CD4-positive, alpha-beta T cell (primary cell): ENCODE measurements around the gene SIRT6. TPM values are rescaled to one million over a fixed set of nuclear protein-coding genes. Genes with fewer than 3 reads are reported as not detected.
"Not testable (repeated sequence)": the region's sequence is repeated elsewhere in the genome, so short reads cannot be mapped to it uniquely, and the experiment has no call there.

Source experiments
- ATAC-seq: fragments of 200-7000 bp; cut with Tn5 transposase; one replicate; pipeline ENCODE4 v1.10.0; 2022; ENCODE audit warnings: mild to moderate bottlenecking; ENCODE audit not compliant: poor library complexity
- CTCF ChIA-PET: fragments of 350-600 bp; sonication (Branson Sonifier 250); formaldehyde crosslinking; loops from one replicate; lab custom pipeline; 2021; ENCODE audit warnings: antibody characterized with exemption, inconsistent platforms; lab: Charles Lee
- POLR2A ChIA-PET: fragments of 350-600 bp; sonication (Branson Sonifier 250); formaldehyde crosslinking; loops from one replicate; lab custom pipeline; 2021; ENCODE audit warnings: antibody characterized with exemption, inconsistent platforms; lab: Charles Lee
- DNase-seq, 14 experiments: peaks; one replicate each; pipeline ENCODE4 v3.0.0-alpha.2; 2013 to 2020; ENCODE audit warnings: mixed read lengths in 2 of 14
- H3K27ac ChIP-seq, 2 donors: one replicate each; pipeline versions ENCODE4 v1.5.1 to v1.7.0; 2013; ENCODE audit warnings: low read length in 2 of 2, low read depth in 1 of 2, mild to moderate bottlenecking in 1 of 2
- H3K27me3 ChIP-seq, 2 experiments: 1 replicate in 1 of 2; 2 replicates in 1 of 2; pipeline versions ENCODE4 v1.6.1 to v1.7.0; 2013; ENCODE audit warnings: low read length in 2 of 2, control low read depth in 1 of 2, mild to moderate bottlenecking in 1 of 2, moderate library complexity in 1 of 2; ENCODE audit not compliant: insufficient read depth in 2 of 2, control insufficient read depth in 1 of 2
- H3K36me3 ChIP-seq: one replicate; pipeline ENCODE4 v1.6.1; 2013; ENCODE audit warnings: low read length, control low read depth; ENCODE audit not compliant: insufficient read depth
- H3K4me1 ChIP-seq: one replicate; pipeline ENCODE4 v1.6.1; 2013; ENCODE audit warnings: low read length, control low read depth; ENCODE audit not compliant: insufficient read depth
- H3K4me3 ChIP-seq: one replicate; pipeline ENCODE4 v1.5.1; 2013; ENCODE audit warnings: mild to moderate bottlenecking, low read length, moderate library complexity
- H3K9me3 ChIP-seq, 2 experiments: 1 replicate in 1 of 2; 2 replicates in 1 of 2; pipeline versions ENCODE4 v1.6.1 to v1.7.0; 2013; ENCODE audit warnings: low read length in 2 of 2, mild to moderate bottlenecking in 2 of 2, control low read depth in 1 of 2, moderate library complexity in 1 of 2; ENCODE audit not compliant: control insufficient read depth in 1 of 2, insufficient read depth in 1 of 2
- H3K27ac Mint-ChIP-seq: one replicate; pipeline ENCODE4 v1.8.0; 2020; ENCODE audit warnings: mixed read lengths
- H3K27me3 Mint-ChIP-seq: one replicate; pipeline ENCODE4 v1.8.0; 2021; ENCODE audit warnings: mixed read lengths
- H3K36me3 Mint-ChIP-seq: one replicate; pipeline ENCODE4 v1.8.0; 2021; ENCODE audit warnings: low read depth, mixed read lengths
- H3K4me1 Mint-ChIP-seq: one replicate; pipeline ENCODE4 v1.8.0; 2021; ENCODE audit warnings: low read depth, mixed read lengths
- H3K4me3 Mint-ChIP-seq: one replicate; pipeline ENCODE4 v1.8.0; 2020; ENCODE audit warnings: mild to moderate bottlenecking, mixed read lengths
- H3K9me3 Mint-ChIP-seq: one replicate; pipeline ENCODE4 v1.8.0; 2020; ENCODE audit warnings: mixed read lengths
- intact Hi-C, 2 experiments: fragments of 100-400 bp; cut with DNase I in 1 of 2; cut with micrococcal nuclease in 1 of 2; formaldehyde crosslinking; loops; one replicate each; pipeline versions ENCODE4 v1.15.1 to v1.9.0; 2023 to 2025; cut with DNase I, micrococcal nuclease
- total RNA-seq, 174 experiments: library from RNA in 2 of 174; stranded (reverse) in 2 of 174; gene quantifications; one replicate each; pipeline ENCODE4 v1.2.3 and lab custom pipeline; 2021 to 2026
- TF ChIP-seq, protein P1 (sequence below): fragments of 200-600 bp; IDR thresholded peaks from one replicate; pipeline ENCODE4 v1.8.0; 2022; ENCODE audit warnings: antibody characterized with exemption, mild to moderate bottlenecking

Gene SIRT6
- total RNA-seq, 2 experiments from 2014 or later: 11.2 to 14.2 TPM

DNA sequence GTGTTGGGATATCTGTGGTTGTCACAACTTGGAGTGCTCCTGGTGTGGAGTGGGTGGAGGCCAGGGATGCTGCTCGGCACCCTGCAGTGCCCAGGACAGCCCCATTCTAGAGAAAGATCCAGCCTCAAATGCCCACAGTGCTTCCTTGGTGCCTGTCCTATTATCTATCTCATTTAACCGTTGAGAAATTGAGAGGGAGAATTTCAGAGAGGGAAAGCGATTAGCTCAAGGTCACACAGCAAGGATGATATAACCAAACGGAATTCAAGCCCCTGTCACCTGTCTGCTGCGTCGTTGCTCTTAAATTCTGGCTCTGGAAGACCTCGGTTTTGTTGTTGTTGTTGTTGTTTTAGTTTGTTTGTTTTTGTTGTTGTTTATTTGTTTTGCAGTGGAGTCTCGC lies 13.6 kb upstream of the SIRT6 start:
- ChIA-PET CTCF (interaction anchor here (1.3 kb wide), 1 partner anchor 9 kb away, joined by 3 read pairs; no protein-coding TSS in a partner anchor), POLR2A (interaction anchor here (1.3 kb wide), 1 partner anchor 208 kb away, joined by 3 read pairs; no protein-coding TSS in a partner anchor)
- intact Hi-C loops: no loop called here
- H3K27ac ChIP-seq: no peak overlapping the region
- TF ChIP-seq, protein P1, sequence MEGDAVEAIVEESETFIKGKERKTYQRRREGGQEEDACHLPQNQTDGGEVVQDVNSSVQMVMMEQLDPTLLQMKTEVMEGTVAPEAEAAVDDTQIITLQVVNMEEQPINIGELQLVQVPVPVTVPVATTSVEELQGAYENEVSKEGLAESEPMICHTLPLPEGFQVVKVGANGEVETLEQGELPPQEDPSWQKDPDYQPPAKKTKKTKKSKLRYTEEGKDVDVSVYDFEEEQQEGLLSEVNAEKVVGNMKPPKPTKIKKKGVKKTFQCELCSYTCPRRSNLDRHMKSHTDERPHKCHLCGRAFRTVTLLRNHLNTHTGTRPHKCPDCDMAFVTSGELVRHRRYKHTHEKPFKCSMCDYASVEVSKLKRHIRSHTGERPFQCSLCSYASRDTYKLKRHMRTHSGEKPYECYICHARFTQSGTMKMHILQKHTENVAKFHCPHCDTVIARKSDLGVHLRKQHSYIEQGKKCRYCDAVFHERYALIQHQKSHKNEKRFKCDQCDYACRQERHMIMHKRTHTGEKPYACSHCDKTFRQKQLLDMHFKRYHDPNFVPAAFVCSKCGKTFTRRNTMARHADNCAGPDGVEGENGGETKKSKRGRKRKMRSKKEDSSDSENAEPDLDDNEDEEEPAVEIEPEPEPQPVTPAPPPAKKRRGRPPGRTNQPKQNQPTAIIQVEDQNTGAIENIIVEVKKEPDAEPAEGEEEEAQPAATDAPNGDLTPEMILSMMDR: no peak
- ATAC-seq: no peak
- no peaks in the 10 kb centered on the region for H3K36me3 ChIP-seq
- Mint-ChIP-seq H3K27me3 (peaks cover 65% of the 10 kb centered on the region), H3K36me3 (no peaks in the 10 kb centered on the region), H3K4me3 (no peak overlapping the region), H3K9me3 (no peaks in the 10 kb centered on the region), H3K27ac (no peak overlapping the region), H3K4me1 (peaks cover 10% of the 10 kb centered on the region)
- H3K4me3 ChIP-seq: no peak overlapping the region
- peaks cover 41 to 43% of the 10 kb centered on the region in 2 experiments for H3K27me3 ChIP-seq
- H3K4me1 ChIP-seq: peaks cover 5% of the 10 kb centered on the region
- no peak for DNase-seq
- no peaks in the 10 kb centered on the region for H3K9me3 ChIP-seq

DNA sequence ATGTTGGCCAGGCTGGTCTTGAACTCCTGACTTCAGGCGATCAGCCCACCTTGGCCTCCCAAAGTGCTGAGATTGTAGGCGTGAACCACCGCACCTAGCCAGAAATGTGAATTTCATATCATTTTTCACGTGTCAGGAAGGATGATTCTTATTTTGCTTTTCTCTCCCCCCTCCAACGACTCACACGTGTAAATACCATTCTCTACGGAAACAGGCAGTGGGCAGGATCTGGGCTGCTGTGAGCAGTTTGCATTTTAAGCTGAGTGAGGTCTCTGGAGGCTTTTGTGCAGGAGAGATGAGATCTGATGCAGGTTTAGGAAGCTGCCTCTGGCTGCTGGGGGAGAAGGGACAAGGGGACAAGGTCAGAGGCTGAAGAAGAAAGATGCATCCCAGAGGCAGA lies 12.0 kb upstream of the SIRT6 start:
- Histone ChIP-seq H3K4me1 (peaks cover 5% of the 10 kb centered on the region), H3K27me3 (peaks cover 39 to 43% of the 10 kb centered on the region in 2 experiments), H3K4me3 (no peak overlapping the region), H3K27ac (no peak overlapping the region), H3K36me3 (no peaks in the 10 kb centered on the region), H3K9me3 (no peaks in the 10 kb centered on the region)
- Mint-ChIP-seq H3K36me3 (no peaks in the 10 kb centered on the region), H3K4me3 (no peak overlapping the region), H3K4me1 (peaks cover 10% of the 10 kb centered on the region), H3K9me3 (no peaks in the 10 kb centered on the region), H3K27me3 (peaks cover 58% of the 10 kb centered on the region), H3K27ac (no peak overlapping the region)
- CTCF ChIA-PET: no interaction called here
- ATAC-seq (no peak), DNase-seq (no peak)
- TF ChIP-seq, protein P1: no peak
- POLR2A ChIA-PET: no interaction called here
- intact Hi-C loops: no loop called here

DNA sequence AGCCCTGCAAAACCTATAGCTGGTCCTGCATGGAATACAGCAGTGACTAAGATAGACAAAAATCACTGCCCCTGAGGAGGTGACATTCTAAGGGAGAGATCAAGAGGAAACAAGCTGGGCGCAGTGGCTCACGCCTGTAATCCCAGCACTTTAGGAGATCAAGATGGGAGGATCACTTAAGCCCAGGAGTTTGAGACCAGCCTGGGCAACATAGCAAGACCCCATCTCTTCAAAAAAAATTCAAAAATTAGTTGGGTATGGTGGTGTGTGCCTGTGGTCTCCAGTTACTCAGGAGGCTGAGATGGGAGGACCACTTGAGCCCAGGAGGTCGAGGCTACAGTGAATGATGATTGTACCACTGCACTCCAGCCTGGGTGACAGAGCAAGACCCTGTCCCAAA lies 10.2 kb upstream of the SIRT6 start:
- H3K4me3 Mint-ChIP-seq, H3K9me3 Mint-ChIP-seq, H3K4me3 ChIP-seq, H3K36me3 ChIP-seq, H3K27ac Mint-ChIP-seq, H3K9me3 ChIP-seq, intact Hi-C loops, H3K27ac ChIP-seq, POLR2A ChIA-PET, H3K4me1 ChIP-seq, DNase-seq, H3K4me1 Mint-ChIP-seq, H3K36me3 Mint-ChIP-seq, CTCF ChIA-PET, ATAC-seq: not testable (repeated sequence)
- peaks cover 44% of the 10 kb centered on the region for H3K27me3 Mint-ChIP-seq
- H3K27me3 ChIP-seq: peaks cover 34 to 35% of the 10 kb centered on the region in 2 experiments

DNA sequence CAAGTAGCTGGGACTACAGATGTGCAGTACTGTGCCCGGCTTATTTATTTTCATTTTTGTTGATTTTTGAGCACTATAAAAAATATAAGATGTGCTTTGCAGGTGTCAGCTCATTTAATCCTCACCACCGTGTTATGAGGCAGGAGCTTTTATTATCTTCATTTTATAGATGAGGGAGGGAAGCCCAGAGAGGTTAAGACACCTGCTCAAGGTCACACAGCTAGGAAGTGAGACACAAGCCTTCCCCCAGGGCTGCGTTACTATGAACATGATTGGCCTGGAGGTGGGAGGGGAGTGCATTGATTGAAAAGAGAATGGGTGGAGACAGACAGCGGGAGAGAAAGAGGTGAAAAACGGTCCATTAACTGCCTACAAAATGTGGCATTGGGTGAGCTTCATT lies 7.3 kb upstream of the SIRT6 start:
- TF ChIP-seq, protein P1: no peak
- H3K4me1 ChIP-seq: peaks cover 6% of the 10 kb centered on the region
- H3K36me3 Mint-ChIP-seq: no peaks in the 10 kb centered on the region
- H3K27me3 Mint-ChIP-seq: peaks cover 16% of the 10 kb centered on the region
- no peak for ATAC-seq
- H3K27ac ChIP-seq: no peak overlapping the region
- H3K36me3 ChIP-seq: no peaks in the 10 kb centered on the region
- H3K27me3 ChIP-seq: peaks cover 8 to 9% of the 10 kb centered on the region in 2 experiments
- H3K4me1 Mint-ChIP-seq: no peaks in the 10 kb centered on the region
- no peaks in the 10 kb centered on the region for H3K9me3 Mint-ChIP-seq
- H3K9me3 ChIP-seq: no peaks in the 10 kb centered on the region
- CTCF ChIA-PET: no interaction called here
- no peak overlapping the region for H3K4me3 Mint-ChIP-seq
- DNase-seq: no peak
- intact Hi-C loops: no loop called here
- POLR2A ChIA-PET: interaction anchor here (0.6 kb wide), 1 partner anchor 163 kb away, joined by 3 read pairs; no protein-coding TSS in a partner anchor
- H3K27ac Mint-ChIP-seq: no peak overlapping the region
- H3K4me3 ChIP-seq: no peak overlapping the region
